HFFc6 (cell line): ENCODE data around the gene PLA2G6. TPM values are rescaled to one million over a fixed set of nuclear protein-coding genes. Genes with fewer than 3 reads are reported as not detected.

Experiments used
- DNase-seq: peaks from one replicate; pipeline ENCODE4 v3.0.0-alpha.2; 2018
- H3K27ac Mint-ChIP-seq: 2 replicates; pipeline ENCODE4 v1.8.0; 2020; ENCODE audit warnings: mild to moderate bottlenecking, mixed read lengths
- H3K27me3 Mint-ChIP-seq: 2 replicates; pipeline ENCODE4 v1.8.0; 2021; ENCODE audit warnings: mild to moderate bottlenecking, moderate library complexity, mixed read lengths; ENCODE audit not compliant: insufficient read depth
- H3K36me3 Mint-ChIP-seq: 2 replicates; pipeline ENCODE4 v1.8.0; 2021; ENCODE audit warnings: low read depth, mixed read lengths
- H3K4me1 Mint-ChIP-seq: 2 replicates; pipeline ENCODE4 v1.8.0; 2020; ENCODE audit warnings: low read depth, mixed read lengths
- H3K4me3 Mint-ChIP-seq: 2 replicates; pipeline ENCODE4 v1.8.0; 2020; ENCODE audit warnings: mild to moderate bottlenecking, moderate library complexity, mixed read lengths
- H3K9me3 Mint-ChIP-seq: 2 replicates; pipeline ENCODE4 v1.8.0; 2020; ENCODE audit warnings: mild to moderate bottlenecking, mixed read lengths
- CTCF ChIP-seq: fragments of 200-600 bp; sonication (generic); IDR thresholded peaks from 2 replicates; pipeline ENCODE4 v1.5.0; 2021; ENCODE audit warnings: antibody characterized with exemption, mild to moderate bottlenecking
- total RNA-seq, 6 experiments: library from RNA; stranded (reverse); fragmentation: NEBNext Ultra II Directional; extraction: Animal tissue kit (Norgen Biotek cat#: 25700); gene quantifications; 2 replicates in 1 of 6; 3 replicates in 5 of 6; pipeline ENCODE4 v1.2.3, GENCODE V29; 2021

Gene PLA2G6
- total RNA-seq, 6 experiments from 2014 or later, result 4.1 to 6.6 (median 5.3) TPM

GRCh38 chr22:38221407-38221806, 39.8 kb upstream of the PLA2G6 start:
- Mint-ChIP-seq H3K4me3 (no peak overlapping the region), H3K36me3 (peaks cover 18% of the 10 kb centered on the region), H3K27me3 (peaks cover 20% of the 10 kb centered on the region), H3K9me3 (no peaks in the 10 kb centered on the region), H3K27ac (no peak overlapping the region), H3K4me1 (peaks cover 43% of the 10 kb centered on the region)
- no peak for DNase-seq
- no peak for TF ChIP-seq CTCF

- Mint-ChIP-seq H3K9me3 (no peaks in the 10 kb centered on the region), H3K4me3 (no peak overlapping the region), H3K27ac (peak overlapping the region; percentile 95), H3K36me3 (peaks cover 21% of the 10 kb centered on the region), H3K27me3 (peaks cover 20% of the 10 kb centered on the region), H3K4me1 (peaks cover 43% of the 10 kb centered on the region)
- no peak for DNase-seq
- no peak for TF ChIP-seq CTCF
Observed at GRCh38 chr22:38220653-38221386, 39.2 kb upstream of the PLA2G6 start.

- Mint-ChIP-seq H3K36me3 (peaks cover 20% of the 10 kb centered on the region), H3K27me3 (peaks cover 26% of the 10 kb centered on the region), H3K4me1 (peaks cover 49% of the 10 kb centered on the region), H3K4me3 (no peak overlapping the region), H3K9me3 (no peaks in the 10 kb centered on the region; the same call in 1 of the 2 replicates), H3K27ac (peak overlapping the region; percentile 95)
- no peak for DNase-seq
- TF ChIP-seq CTCF, result no peak
Observed at GRCh38 chr22:38220163-38220562, 38.5 kb upstream of the PLA2G6 start.

- TF ChIP-seq CTCF, result no peak
- Mint-ChIP-seq H3K4me1 (peaks cover 53% of the 10 kb centered on the region), H3K9me3 (no peaks in the 10 kb centered on the region; the same call in 1 of the 2 replicates), H3K36me3 (peaks cover 23% of the 10 kb centered on the region), H3K27me3 (peaks cover 31% of the 10 kb centered on the region), H3K4me3 (0 out of 2 replicates have a peak overlapping the region, but pooled peaks have one; percentile 58), H3K27ac (peak overlapping the region; percentile 95)
- DNase-seq, result no peak
Observed at GRCh38 chr22:38219632-38220031, 38.0 kb upstream of the PLA2G6 start.

- peaks cover 31% of the 10 kb centered on the region for H3K27me3 Mint-ChIP-seq
- H3K4me1 Mint-ChIP-seq, result peaks cover 54% of the 10 kb centered on the region
- TF ChIP-seq CTCF, result no peak
- H3K36me3 Mint-ChIP-seq, result peaks cover 23% of the 10 kb centered on the region
- H3K4me3 Mint-ChIP-seq, result peak overlapping the region; percentile 58
- peak; percentile 84 for DNase-seq
- H3K9me3 Mint-ChIP-seq, result no peaks in the 10 kb centered on the region; the same call in 1 of the 2 replicates
- peak overlapping the region; percentile 95 for H3K27ac Mint-ChIP-seq
Observed at GRCh38 chr22:38218661-38219622, 37.3 kb upstream of the PLA2G6 start.
